Activated naive CD4-positive, alpha-beta T cell treated with anti-CD3 and anti-CD28 coated beads, Interleukin-2, amount 50 U/mL, for 72 hours (primary cell): Measurements from ENCODE around the gene MESD. TPM values are rescaled to one million over a fixed set of nuclear protein-coding genes. Genes with fewer than 3 reads are reported as not detected.
"Not testable (repeated sequence)": the region's sequence is repeated elsewhere in the genome, so short reads cannot be mapped to it uniquely, and the experiment has no call there.

Experiments
- ATAC-seq, 2 donors: fragments of 150-1000 bp; cut with Tn5 transposase; 2 replicates each; pipeline ENCODE4 v1.10.0; 2021; ENCODE audit warnings: mild to moderate bottlenecking in 2 of 2, moderate library complexity in 2 of 2
- DNase-seq, 2 donors: peaks; one replicate each; pipeline ENCODE4 v3.0.0; 2021 to 2022; ENCODE audit warnings: low spot score in 2 of 2
- H3K27ac Mint-ChIP-seq, 2 donors: one replicate each; pipeline ENCODE4 v1.8.0; 2022; ENCODE audit warnings: mild to moderate bottlenecking in 2 of 2, mixed read lengths in 2 of 2
- H3K36me3 Mint-ChIP-seq, 2 donors: one replicate each; pipeline ENCODE4 v1.8.0; 2022; ENCODE audit warnings: mixed read lengths in 2 of 2
- H3K9me3 Mint-ChIP-seq, 2 donors: one replicate each; pipeline ENCODE4 v1.8.0; 2022; ENCODE audit warnings: mixed read lengths in 2 of 2
- total RNA-seq, 2 donors: library from RNA; stranded (reverse); gene quantifications; one replicate each; pipeline ENCODE4 v1.2.3, GENCODE V29; 2022

MESD gene
- total RNA-seq, 2 donors from 2014 or later = 15.8 to 21.8 TPM

DNA sequence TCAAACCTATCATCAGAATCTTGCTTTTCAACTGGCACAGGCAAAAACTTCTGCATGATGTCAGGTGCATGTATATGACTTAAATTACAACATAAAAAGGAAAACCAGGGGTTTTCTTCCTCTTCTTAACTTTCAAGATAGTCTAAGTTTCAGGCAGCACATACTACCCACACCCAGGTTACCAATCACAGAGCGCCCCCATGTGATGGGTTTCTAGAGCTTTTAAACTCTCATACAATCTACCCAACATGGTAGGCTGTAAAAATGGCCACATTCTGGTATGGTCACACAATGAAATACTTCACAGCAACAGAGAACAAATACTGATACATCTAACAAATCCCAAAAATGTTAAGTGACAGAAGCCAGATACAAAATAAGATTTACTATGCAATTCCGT is 7.4 kb downstream of the MESD start:
- no peaks in the 10 kb centered on the region for H3K9me3 Mint-ChIP-seq
- H3K27ac Mint-ChIP-seq = peak overlapping the region; percentile 17 to 33
- ATAC-seq (no peak), DNase-seq (no peak)
- peaks cover 17 to 27% of the 10 kb centered on the region in 2 donors for H3K36me3 Mint-ChIP-seq

DNA sequence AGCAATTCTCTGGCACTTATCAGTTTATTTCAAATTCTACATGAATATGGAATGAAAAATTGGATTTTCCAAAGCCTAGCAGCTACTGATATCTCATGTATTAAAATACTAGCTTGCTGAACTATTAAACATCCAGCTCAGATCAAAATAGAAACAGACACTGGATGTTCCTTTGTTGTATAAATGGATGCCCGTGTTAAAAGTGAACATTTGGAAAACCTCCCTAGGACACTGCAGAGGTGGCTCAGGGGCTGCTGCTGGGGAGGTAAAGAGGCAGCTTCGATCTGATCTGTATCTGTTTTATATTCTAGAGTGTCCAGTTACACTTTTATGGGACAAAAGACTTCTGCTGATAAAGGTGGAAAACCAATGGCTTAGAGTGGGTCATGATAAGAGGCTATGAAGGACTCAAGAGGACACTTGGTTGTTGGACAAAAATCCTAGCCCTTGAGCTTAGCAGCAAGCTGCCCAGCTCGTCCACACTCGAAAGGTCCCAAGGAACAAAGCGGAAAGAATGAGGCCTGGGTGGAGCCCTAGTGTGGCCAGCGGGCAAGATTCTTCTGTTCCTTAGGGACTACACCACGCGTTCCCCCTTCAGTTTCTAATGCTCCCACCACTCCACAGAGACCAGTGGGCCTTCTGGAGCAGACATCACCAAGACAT is 9.9 kb downstream of the MESD start:
- H3K9me3 Mint-ChIP-seq = no peaks in the 10 kb centered on the region
- H3K27ac Mint-ChIP-seq = peak overlapping the region; percentile 22 to 78
- DNase-seq (no peak), ATAC-seq (no peak)
- peaks cover 17 to 27% of the 10 kb centered on the region in 2 donors for H3K36me3 Mint-ChIP-seq

GRCh38 chr15:80978685-80979329 is 10.8 kb downstream of the MESD start:
- H3K36me3 Mint-ChIP-seq = peaks cover 17 to 27% of the 10 kb centered on the region in 2 donors

DNA sequence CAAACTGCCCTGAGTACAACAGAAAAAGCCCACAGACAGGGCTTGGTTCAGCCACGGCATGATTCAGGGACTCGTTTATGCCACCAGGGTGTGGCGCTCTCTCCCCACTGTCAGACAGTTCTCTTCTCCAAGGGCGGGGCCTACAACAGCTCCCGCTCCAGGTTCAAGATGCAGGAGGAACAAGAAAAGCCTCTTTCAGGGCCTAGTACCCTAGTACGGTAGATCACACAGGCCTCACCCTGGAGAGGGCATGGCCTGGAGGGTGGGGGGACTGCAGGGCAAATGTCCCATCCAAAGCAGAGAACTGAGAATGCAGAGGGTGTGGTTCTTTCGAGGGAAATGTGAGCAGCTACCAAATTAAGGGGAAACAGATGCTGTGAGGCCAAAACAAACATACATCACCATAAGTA is 12.0 kb downstream of the MESD start:
- Mint-ChIP-seq H3K9me3 (no peaks in the 10 kb centered on the region), H3K36me3 (peaks cover 17 to 20% of the 10 kb centered on the region in 2 donors), H3K27ac (peak overlapping the region in 1 of 2 donors; percentile 22)
- DNase-seq (peak in 1 of 2 donors; percentile 32), ATAC-seq (peak; percentile 67 to 72)

More at GRCh38 chr15:80978685-80979329, 10.8 kb downstream of the MESD start:
- no peak for DNase-seq
- Mint-ChIP-seq H3K9me3 (no peaks in the 10 kb centered on the region), H3K27ac (peak overlapping the region; percentile 22 to 78)
- no peak for ATAC-seq

- ATAC-seq = no peak
- DNase-seq = no peak
- peaks cover 11 to 13% of the 10 kb centered on the region in 2 donors for H3K36me3 Mint-ChIP-seq
- no peaks in the 10 kb centered on the region for H3K9me3 Mint-ChIP-seq
- H3K27ac Mint-ChIP-seq = peak overlapping the region; percentile 22 to 77
These were observed 12.8 kb downstream of the MESD start for GRCh38 chr15:80976851-80977250.

- DNase-seq = no peak
- no peaks in the 10 kb centered on the region for H3K9me3 Mint-ChIP-seq
- peaks cover 7 to 9% of the 10 kb centered on the region in 2 donors for H3K36me3 Mint-ChIP-seq
- H3K27ac Mint-ChIP-seq = peak overlapping the region in 1 of 2 donors; percentile 75
- peak in 1 of 2 donors; percentile 28 for ATAC-seq
These were observed 14.7 kb downstream of the MESD start for GRCh38 chr15:80974914-80975313.

DNA sequence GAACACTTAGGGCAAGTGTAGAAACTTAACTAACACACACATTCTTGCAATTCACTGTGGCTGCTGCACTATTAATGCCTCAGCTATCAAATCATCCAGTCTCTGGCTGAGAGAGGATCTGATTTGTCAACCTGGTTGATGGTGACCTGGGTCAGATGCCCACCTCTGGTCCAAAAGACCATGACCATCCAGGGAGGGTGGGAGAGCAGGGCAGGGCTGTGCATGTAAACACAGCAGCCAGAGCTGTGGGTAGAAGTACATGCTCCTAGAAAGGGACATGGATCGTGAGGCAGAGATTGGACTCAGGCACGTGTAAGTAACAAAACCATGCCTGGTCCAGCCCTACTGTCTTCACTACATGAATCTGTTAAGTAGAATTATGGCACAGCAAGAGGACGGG is 17.3 kb downstream of the MESD start:
- no peak for ATAC-seq
- no peaks in the 10 kb centered on the region for H3K9me3 Mint-ChIP-seq
- H3K27ac Mint-ChIP-seq = peak overlapping the region in 1 of 2 donors; percentile 26
- DNase-seq = no peak
- H3K36me3 Mint-ChIP-seq = no peaks in the 10 kb centered on the region

DNA sequence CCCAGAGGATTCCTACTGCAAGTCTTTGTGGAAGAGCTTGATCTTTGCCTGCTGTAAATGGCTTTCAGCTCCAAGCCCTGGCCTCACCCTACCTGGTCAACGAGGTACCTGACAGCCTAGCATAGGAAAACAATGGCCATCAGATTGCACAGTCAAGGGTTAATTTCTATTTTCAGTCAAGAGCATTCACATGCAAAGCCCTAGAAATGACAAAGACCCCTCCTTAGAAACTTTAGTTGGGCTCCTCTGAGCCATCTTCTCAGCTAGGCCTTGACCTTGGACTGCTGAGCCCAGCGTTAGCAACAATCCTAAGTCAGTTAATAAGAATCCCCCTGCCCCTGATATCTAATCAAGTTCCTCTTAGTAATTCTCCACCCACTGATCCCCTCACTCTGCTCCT is 18.5 kb downstream of the MESD start:
- Mint-ChIP-seq H3K9me3 (no peaks in the 10 kb centered on the region), H3K36me3 (no peaks in the 10 kb centered on the region), H3K27ac (peak overlapping the region in 1 of 2 donors; percentile 26)
- DNase-seq (no peak), ATAC-seq (no peak)

- Mint-ChIP-seq H3K9me3 (no peaks in the 10 kb centered on the region), H3K36me3 (no peaks in the 10 kb centered on the region), H3K27ac (no peak overlapping the region)
- DNase-seq (no peak), ATAC-seq (no peak)
These were observed 19.0 kb downstream of the MESD start for GRCh38 chr15:80970658-80971057.

- no peaks in the 10 kb centered on the region for H3K9me3 Mint-ChIP-seq
- peaks cover 5% of the 10 kb centered on the region in 2 donors for H3K36me3 Mint-ChIP-seq
- ATAC-seq (peak; percentile 53 to 63), DNase-seq (peak in 1 of 2 donors; percentile 75)
- H3K27ac Mint-ChIP-seq = no peak overlapping the region
These were observed 19.5 kb downstream of the MESD start for GRCh38 chr15:80970018-80970657.

GRCh38 chr15:80969316-80969715 is 20.3 kb downstream of the MESD start:
- H3K27ac Mint-ChIP-seq = no peak overlapping the region
- H3K36me3 Mint-ChIP-seq = peaks cover 12 to 13% of the 10 kb centered on the region in 2 donors
- DNase-seq (no peak), ATAC-seq (no peak)
- no peaks in the 10 kb centered on the region for H3K9me3 Mint-ChIP-seq

- no peaks in the 10 kb centered on the region for H3K9me3 Mint-ChIP-seq
- H3K36me3 Mint-ChIP-seq = peaks cover 15 to 25% of the 10 kb centered on the region in 2 donors
- no peak for ATAC-seq
- DNase-seq = no peak
- no peak overlapping the region for H3K27ac Mint-ChIP-seq
These were observed 21.6 kb downstream of the MESD start for GRCh38 chr15:80967991-80968510.

DNA sequence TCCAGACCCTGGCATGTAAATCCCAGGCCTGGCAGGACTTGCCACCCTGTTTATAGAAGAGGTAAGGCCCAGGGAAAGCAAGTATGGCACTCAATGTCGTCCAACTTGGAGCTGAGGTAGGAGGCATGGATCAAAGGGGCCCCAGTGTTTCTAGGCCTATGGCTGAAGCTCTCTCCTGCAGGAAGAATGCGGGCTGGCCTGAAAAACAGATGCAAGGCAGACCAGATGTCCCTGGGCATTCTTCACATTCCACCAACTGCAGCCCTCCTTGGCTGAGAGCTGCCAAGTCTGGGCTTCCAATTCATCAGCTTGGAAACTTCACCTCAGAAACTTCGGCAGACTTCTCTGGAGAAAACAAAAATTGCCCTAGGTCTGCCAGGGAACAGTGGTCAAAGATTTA is 22.2 kb downstream of the MESD start:
- no peak for ATAC-seq
- H3K36me3 Mint-ChIP-seq = peaks cover 20 to 31% of the 10 kb centered on the region in 2 donors

DNA sequence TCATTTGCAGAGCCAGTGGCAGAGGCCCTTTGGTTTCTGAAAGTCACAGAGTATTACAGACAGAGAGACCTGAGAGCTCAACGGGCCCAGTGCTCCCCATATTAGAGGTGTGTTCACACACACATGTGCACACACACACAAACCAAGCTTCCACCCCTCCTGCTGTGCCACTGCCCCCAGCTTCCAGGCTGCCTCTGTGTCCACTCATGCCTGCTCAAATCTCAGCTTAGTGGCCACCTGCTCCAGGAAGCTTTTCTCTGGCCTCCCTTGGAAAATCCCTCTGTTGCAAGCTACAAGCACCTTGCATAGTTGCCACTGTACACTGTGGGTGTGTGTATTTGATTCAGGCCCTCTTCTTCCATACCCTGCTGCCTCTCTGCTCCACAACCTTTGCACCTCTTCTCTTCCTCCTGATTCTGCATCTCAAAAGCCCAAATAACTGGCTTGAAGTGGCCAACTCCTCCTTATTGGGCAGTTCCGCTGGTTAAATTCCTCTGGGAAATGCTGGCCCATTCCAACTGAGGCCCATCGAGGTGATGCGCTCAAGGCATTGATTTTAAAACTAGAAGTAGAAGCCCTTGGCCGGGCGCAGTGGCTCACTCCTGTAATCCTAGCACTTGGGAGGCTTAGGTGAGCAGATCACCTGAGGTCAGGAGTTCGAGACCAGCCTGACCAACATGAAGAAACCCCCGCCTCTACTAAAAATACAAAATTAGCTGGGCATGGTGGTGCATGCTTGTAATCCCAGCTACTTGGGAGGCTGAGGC is 23.0 kb downstream of the MESD start:
- Mint-ChIP-seq H3K36me3 (peaks cover 21 to 32% of the 10 kb centered on the region in 2 donors), H3K27ac (peak overlapping the region in 1 of 2 donors; percentile 11), H3K9me3 (no peaks in the 10 kb centered on the region)
- no peak for DNase-seq
- ATAC-seq = no peak

More for the DNA sequence above, 22.2 kb downstream of the MESD start:
- no peak overlapping the region for H3K27ac Mint-ChIP-seq
- H3K9me3 Mint-ChIP-seq = no peaks in the 10 kb centered on the region
- DNase-seq = no peak

- peaks cover 21 to 32% of the 10 kb centered on the region in 2 donors for H3K36me3 Mint-ChIP-seq
- H3K9me3 Mint-ChIP-seq, ATAC-seq, H3K27ac Mint-ChIP-seq, DNase-seq: not testable (repeated sequence)
These were observed 24.2 kb downstream of the MESD start for GRCh38 chr15:80965454-80965853.

GRCh38 chr15:80958818-80959495 is 30.7 kb downstream of the MESD start:
- DNase-seq (no peak), ATAC-seq (no peak)
- Mint-ChIP-seq H3K9me3 (no peaks in the 10 kb centered on the region), H3K36me3 (peaks cover 17 to 25% of the 10 kb centered on the region in 2 donors), H3K27ac (no peak overlapping the region)
